GM12874 (cell line): ENCODE data around the gene RAB7B.

Source experiments
- CTCF ChIP-seq: IDR thresholded peaks from 2 replicates; pipeline ENCODE4 v1.5.1; 2011; ENCODE audit warnings: low read depth, mild to moderate bottlenecking, control low read depth, low read length, moderate library complexity; ENCODE audit not compliant: insufficient read depth

Gene RAB7B

DNA sequence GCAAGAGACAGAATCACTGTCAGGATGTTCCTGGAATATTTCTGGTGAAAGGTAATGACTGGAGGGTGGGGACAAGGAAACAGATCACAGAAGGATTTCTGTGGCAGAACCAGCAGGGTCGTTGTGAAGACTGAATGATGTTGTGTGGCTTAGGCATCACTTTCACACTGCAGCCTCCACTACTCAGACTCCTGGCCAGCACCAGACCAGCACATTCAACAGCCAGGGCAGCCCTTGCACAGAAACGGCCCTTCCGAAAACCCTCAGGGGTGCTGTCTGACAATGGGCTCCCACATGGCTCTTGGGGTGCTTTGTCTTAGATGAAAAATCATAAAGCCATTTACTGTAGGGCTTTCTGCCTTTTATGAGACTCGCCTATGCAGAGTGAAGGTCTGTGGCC is 3.8 kb upstream of the RAB7B start:
- no peak for TF ChIP-seq CTCF

GRCh38 chr1:206005778-206006180 is 2.6 kb upstream of the RAB7B start:
- no peak for TF ChIP-seq CTCF

- TF ChIP-seq CTCF, result no peak
These were observed 2.0 kb upstream of the RAB7B start for GRCh38 chr1:206005234-206005633.

- no peak for TF ChIP-seq CTCF
These were observed 1.6 kb upstream of the RAB7B start for GRCh38 chr1:206004826-206005225.

GRCh38 chr1:206003854-206004800 is 932 bp upstream of the RAB7B start:
- no peak for TF ChIP-seq CTCF

DNA sequence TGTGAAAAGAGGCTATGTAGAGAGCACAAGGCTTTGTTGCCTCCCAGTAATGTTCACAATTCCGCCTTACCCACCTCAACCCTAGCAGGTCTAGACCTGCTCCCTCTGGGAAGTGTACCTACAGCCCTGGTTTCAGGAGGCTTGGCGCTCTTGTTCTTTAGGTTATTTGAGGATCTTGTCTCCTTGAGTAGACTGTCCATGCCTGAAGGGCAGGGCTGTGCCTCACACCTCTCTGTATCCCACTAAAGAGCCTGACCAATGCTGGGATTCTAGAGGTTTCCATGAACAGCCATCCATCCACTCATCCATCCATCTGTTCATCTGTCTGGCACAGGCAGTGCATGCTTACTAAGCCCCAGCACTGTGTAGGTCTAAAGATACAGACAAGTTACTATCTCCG is 1.0 kb downstream of the RAB7B start:
- no peak for TF ChIP-seq CTCF

DNA sequence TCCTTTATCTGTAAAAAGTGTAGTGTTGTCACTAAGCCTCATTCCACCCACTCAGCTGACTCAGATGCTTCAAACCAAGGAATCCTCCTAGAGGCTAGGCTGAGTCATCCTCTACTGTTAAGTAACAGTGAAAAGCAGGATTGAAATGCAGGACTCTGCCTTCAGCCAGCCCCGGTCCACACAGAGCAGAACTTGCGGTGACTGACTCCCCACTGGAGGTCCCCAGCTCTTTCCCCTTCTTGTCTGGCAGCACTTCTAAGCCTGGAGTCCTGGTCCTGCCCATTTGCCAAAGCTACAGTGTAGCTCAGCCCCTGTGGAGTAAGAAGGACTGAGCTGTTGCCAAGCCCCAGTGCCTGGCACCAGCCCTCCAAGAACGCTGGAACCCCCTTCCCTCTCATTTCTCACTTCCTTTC is 1.7 kb downstream of the RAB7B start:
- TF ChIP-seq CTCF, result no peak
